Left ventricle myocardium inferior (tissue), 1 donor: Measurements from ENCODE around the gene IRF9. TPM values are rescaled to one million over a fixed set of nuclear protein-coding genes. Genes with fewer than 3 reads are reported as not detected.

Experiments used
- DNase-seq: peaks from one replicate; pipeline ENCODE4 v3.0.0-alpha.2; 2020
- H3K27ac ChIP-seq: fragments of 200-600 bp; replicated peaks from 2 replicates; pipeline ENCODE4 v1.8.0; 2021
- H3K27me3 ChIP-seq: fragments of 200-600 bp; 2 replicates; pipeline ENCODE4 v1.8.0; 2021; ENCODE audit warnings: low read depth
- H3K36me3 ChIP-seq: fragments of 200-600 bp; 2 replicates; pipeline ENCODE4 v1.8.0; 2021
- H3K4me1 ChIP-seq: fragments of 200-600 bp; 2 replicates; pipeline ENCODE4 v1.8.0; 2021
- H3K4me3 ChIP-seq: fragments of 200-600 bp; 2 replicates; pipeline ENCODE4 v1.8.0; 2021; ENCODE audit warnings: mild to moderate bottlenecking, moderate library complexity
- H3K9me3 ChIP-seq: fragments of 200-600 bp; replicated peaks from 2 replicates; pipeline ENCODE4 v1.8.0; 2021
- intact Hi-C: fragments of 100-400 bp; cut with micrococcal nuclease; formaldehyde crosslinking; loops from one replicate; pipeline ENCODE4 v1.11.0; 2022
- total RNA-seq: library from RNA; stranded (reverse); fragmentation: NEBNext Ultra II Directional; extraction: Animal tissue kit (Norgen Biotek cat#: 25700); gene quantifications from one replicate; pipeline ENCODE4 v1.2.1, GENCODE V29; 2021
- TF ChIP-seq, protein P1 (sequence below): fragments of 200-600 bp; IDR thresholded peaks from 2 replicates; pipeline ENCODE4 v1.8.0; 2021; ENCODE audit warnings: antibody characterized with exemption, mild to moderate bottlenecking, borderline replicate concordance
- donor health status: DM: no; HTN: yes; CAD: no; lungs with severe emphysema.

Gene IRF9
- total RNA-seq, 1 donor from 2014 or later: 24.0 TPM

GRCh38 chr14:24143511-24143910 lies 17.6 kb upstream of the IRF9 start:
- H3K27me3 ChIP-seq: no peaks in the 10 kb centered on the region
- peaks cover 29% of the 10 kb centered on the region for H3K36me3 ChIP-seq
- intact Hi-C loops: no loop called here
- no peak overlapping the region for H3K4me3 ChIP-seq
- TF ChIP-seq, protein P1, sequence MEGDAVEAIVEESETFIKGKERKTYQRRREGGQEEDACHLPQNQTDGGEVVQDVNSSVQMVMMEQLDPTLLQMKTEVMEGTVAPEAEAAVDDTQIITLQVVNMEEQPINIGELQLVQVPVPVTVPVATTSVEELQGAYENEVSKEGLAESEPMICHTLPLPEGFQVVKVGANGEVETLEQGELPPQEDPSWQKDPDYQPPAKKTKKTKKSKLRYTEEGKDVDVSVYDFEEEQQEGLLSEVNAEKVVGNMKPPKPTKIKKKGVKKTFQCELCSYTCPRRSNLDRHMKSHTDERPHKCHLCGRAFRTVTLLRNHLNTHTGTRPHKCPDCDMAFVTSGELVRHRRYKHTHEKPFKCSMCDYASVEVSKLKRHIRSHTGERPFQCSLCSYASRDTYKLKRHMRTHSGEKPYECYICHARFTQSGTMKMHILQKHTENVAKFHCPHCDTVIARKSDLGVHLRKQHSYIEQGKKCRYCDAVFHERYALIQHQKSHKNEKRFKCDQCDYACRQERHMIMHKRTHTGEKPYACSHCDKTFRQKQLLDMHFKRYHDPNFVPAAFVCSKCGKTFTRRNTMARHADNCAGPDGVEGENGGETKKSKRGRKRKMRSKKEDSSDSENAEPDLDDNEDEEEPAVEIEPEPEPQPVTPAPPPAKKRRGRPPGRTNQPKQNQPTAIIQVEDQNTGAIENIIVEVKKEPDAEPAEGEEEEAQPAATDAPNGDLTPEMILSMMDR: no peak
- no peak overlapping the region for H3K27ac ChIP-seq
- H3K9me3 ChIP-seq: no peaks in the 10 kb centered on the region
- no peak for DNase-seq
- peaks cover 70% of the 10 kb centered on the region for H3K4me1 ChIP-seq

- H3K9me3 ChIP-seq: no peaks in the 10 kb centered on the region
- H3K4me3 ChIP-seq: no peak overlapping the region
- TF ChIP-seq, protein P1: no peak
- H3K27ac ChIP-seq: no peak overlapping the region
- no peaks in the 10 kb centered on the region for H3K27me3 ChIP-seq
- peaks cover 29% of the 10 kb centered on the region for H3K36me3 ChIP-seq
- intact Hi-C loops: no loop called here
- DNase-seq: no peak
- H3K4me1 ChIP-seq: peaks cover 72% of the 10 kb centered on the region
Observed at GRCh38 chr14:24144451-24144850, 16.6 kb upstream of the IRF9 start.

DNA sequence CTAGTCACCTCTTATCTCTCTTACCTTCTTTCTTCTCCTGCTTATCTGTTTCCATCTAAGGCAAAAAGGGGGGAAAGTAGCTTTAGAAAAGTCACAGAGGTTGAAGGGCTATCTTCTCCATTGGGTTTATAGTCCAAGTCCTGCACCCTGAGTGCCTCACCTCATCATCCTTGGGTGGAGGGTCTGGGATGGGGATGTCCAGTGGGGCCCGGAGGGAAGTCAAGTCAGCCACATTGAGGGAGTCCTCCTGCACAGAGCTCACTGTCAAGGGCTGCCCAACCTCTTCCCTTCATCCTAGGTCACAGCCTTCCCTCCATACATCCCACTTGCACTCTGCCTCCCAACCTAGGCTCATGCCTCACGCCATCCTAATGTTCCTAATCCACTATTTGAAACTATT lies 15.8 kb upstream of the IRF9 start:
- Histone ChIP-seq H3K4me1 (peaks cover 72% of the 10 kb centered on the region), H3K4me3 (peak overlapping the region; percentile 99)
- intact Hi-C loops: no loop called here

GRCh38 chr14:24145690-24146452 lies 15.2 kb upstream of the IRF9 start:
- peaks cover 66% of the 10 kb centered on the region for H3K4me1 ChIP-seq
- no peaks in the 10 kb centered on the region for H3K9me3 ChIP-seq
- peak overlapping the region; percentile 99 for H3K4me3 ChIP-seq
- intact Hi-C loops: no loop called here
- peak overlapping the region; percentile 98 for H3K27ac ChIP-seq
- TF ChIP-seq, protein P1: no peak
- DNase-seq: no peak
- H3K36me3 ChIP-seq: peaks cover 38% of the 10 kb centered on the region
- no peaks in the 10 kb centered on the region for H3K27me3 ChIP-seq

More for the DNA sequence above, 15.8 kb upstream of the IRF9 start:
- DNase-seq: no peak
- H3K27ac ChIP-seq: peak overlapping the region; percentile 98
- no peaks in the 10 kb centered on the region for H3K9me3 ChIP-seq
- H3K36me3 ChIP-seq: peaks cover 32% of the 10 kb centered on the region
- TF ChIP-seq, protein P1: no peak
- no peaks in the 10 kb centered on the region for H3K27me3 ChIP-seq

DNA sequence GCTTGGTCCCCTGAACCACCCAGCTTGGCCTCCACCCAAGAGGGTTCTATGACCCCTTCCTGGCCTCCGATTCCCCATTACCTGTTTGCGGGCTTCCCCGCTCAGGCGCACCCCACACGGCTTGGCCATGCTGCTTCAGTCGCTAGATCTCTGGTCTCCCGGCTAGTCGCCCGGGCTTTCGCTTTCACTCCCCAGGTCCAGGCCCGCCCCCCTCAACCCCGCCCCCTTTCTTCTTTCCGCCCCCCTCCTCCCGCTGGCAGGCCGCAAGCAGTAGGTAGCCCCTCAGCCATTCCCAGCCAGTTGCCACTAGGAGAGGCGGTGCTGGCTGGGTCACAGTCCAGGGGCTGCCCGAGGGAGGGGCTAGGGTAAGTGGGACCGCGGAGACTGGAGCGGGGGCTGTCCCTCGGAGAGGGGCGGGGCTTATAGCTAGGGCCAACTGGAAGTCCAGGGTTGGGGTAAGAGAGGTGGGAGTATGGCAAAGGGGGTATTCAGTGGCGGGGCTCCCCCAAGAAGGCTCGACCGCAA lies 14.6 kb upstream of the IRF9 start, which contains the start of gene PSME2:
PSME2 (minus strand) TSS at position 158 of the 525 bp plus-strand sequence; CDS start at position 129, 29 bp downstream.
- intact Hi-C loops: no loop called here

More for the DNA sequence above, 14.6 kb upstream of the IRF9 start, which contains the start of gene PSME2:
- Histone ChIP-seq H3K27ac (peak within 1 kb of the TSS; percentile 98), H3K4me1 (peaks cover 61% of the 10 kb centered on the region), H3K36me3 (peaks cover 45% of the 10 kb centered on the region), H3K27me3 (no peaks in the 10 kb centered on the region), H3K9me3 (no peaks in the 10 kb centered on the region), H3K4me3 (peak within 1 kb of the TSS; percentile 99)
- TF ChIP-seq, protein P1: no peak
- peak; percentile 93 for DNase-seq
